Activated effector memory CD4-positive, alpha-beta T cell treated with Interleukin-2 at 50 U/mL for 16 hours (primary cell): Measurements from ENCODE around the gene TBC1D2B.

Experiments
- DNase-seq: peaks from one replicate; pipeline ENCODE4 v3.0.0-alpha.2; 2020

The TBC1D2B gene

GRCh38 chr15:78071383-78071782 lies 6.1 kb downstream of the TBC1D2B start:
- no peak for DNase-seq

- no peak for DNase-seq
Measured at GRCh38 chr15:78070049-78070700, 7.3 kb downstream of the TBC1D2B start.

GRCh38 chr15:78069462-78070029 lies 8.0 kb downstream of the TBC1D2B start:
- DNase-seq, result no peak

- no peak for DNase-seq
Measured at GRCh38 chr15:78069052-78069414, 8.5 kb downstream of the TBC1D2B start.

- no peak for DNase-seq
Measured at GRCh38 chr15:78067328-78068228, 9.9 kb downstream of the TBC1D2B start.

- DNase-seq, result no peak
Measured at GRCh38 chr15:78065973-78066946, 11.3 kb downstream of the TBC1D2B start.

GRCh38 chr15:78065284-78065872 lies 12.1 kb downstream of the TBC1D2B start:
- no peak for DNase-seq

GRCh38 chr15:78064544-78064943 lies 13.0 kb downstream of the TBC1D2B start:
- DNase-seq, result no peak

- no peak for DNase-seq
Measured at GRCh38 chr15:78063970-78064385, 13.5 kb downstream of the TBC1D2B start.

- no peak for DNase-seq
Measured at GRCh38 chr15:78063217-78063616, 14.3 kb downstream of the TBC1D2B start.

- no peak for DNase-seq
Measured at GRCh38 chr15:78061963-78062427, 15.5 kb downstream of the TBC1D2B start.

GRCh38 chr15:78060232-78060631 lies 17.3 kb downstream of the TBC1D2B start:
- no peak for DNase-seq

- DNase-seq, result no peak
Measured at GRCh38 chr15:78059110-78059839, 18.2 kb downstream of the TBC1D2B start.

- no peak for DNase-seq
Measured at GRCh38 chr15:78058401-78058935, 19.0 kb downstream of the TBC1D2B start.

GRCh38 chr15:78057803-78058202 lies 19.7 kb downstream of the TBC1D2B start:
- DNase-seq, result no peak

- no peak for DNase-seq
Measured at GRCh38 chr15:78056714-78057269, 20.7 kb downstream of the TBC1D2B start.

- DNase-seq, result no peak
Measured at GRCh38 chr15:78055919-78056713, 21.4 kb downstream of the TBC1D2B start.

- DNase-seq, result no peak
Measured at GRCh38 chr15:78054966-78055365, 22.5 kb downstream of the TBC1D2B start.

- no peak for DNase-seq
Measured at GRCh38 chr15:78054518-78054917, 23.0 kb downstream of the TBC1D2B start.

- no peak for DNase-seq
Measured at GRCh38 chr15:78052545-78052944, 25.0 kb downstream of the TBC1D2B start.
